Colonic mucosa (tissue), 4 donors: ENCODE data around the gene BTBD10. TPM values are rescaled to one million over a fixed set of nuclear protein-coding genes. Genes with fewer than 3 reads are reported as not detected.

ENCODE experiments used
- DNase-seq: peaks from one replicate; pipeline ENCODE4 v3.0.0-alpha.2; 2020
- H3K27ac ChIP-seq: fragments of 200-600 bp; one replicate; pipeline ENCODE4 v1.8.0; 2021
- H3K27me3 ChIP-seq: fragments of 200-600 bp; one replicate; pipeline ENCODE4 v1.8.0; 2021
- H3K36me3 ChIP-seq: fragments of 200-600 bp; one replicate; pipeline ENCODE4 v1.8.0; 2021
- H3K4me1 ChIP-seq: fragments of 200-600 bp; one replicate; pipeline ENCODE4 v1.8.0; 2021; ENCODE audit warnings: mild to moderate bottlenecking
- H3K4me3 ChIP-seq: fragments of 200-600 bp; one replicate; pipeline ENCODE4 v1.8.0; 2021
- H3K9ac ChIP-seq, 2 donors: one replicate each; pipeline ENCODE4 v1.7.0; 2013; ENCODE audit warnings: control low read depth in 2 of 2, low read depth in 2 of 2, low read length in 2 of 2
- H3K9me3 ChIP-seq: fragments of 200-600 bp; one replicate; pipeline ENCODE4 v1.8.0; 2021
- CTCF ChIP-seq: fragments of 200-600 bp; IDR thresholded peaks from one replicate; pipeline ENCODE4 v1.8.0; 2022; ENCODE audit warnings: antibody characterized with exemption, mild to moderate bottlenecking
- intact Hi-C: fragments of 100-400 bp; cut with DNase I; formaldehyde crosslinking; loops from one replicate; pipeline ENCODE4 v1.14.1; 2022
- total RNA-seq, 2 donors: library from RNA; stranded (reverse); fragmentation: NEBNext Ultra II Directional in 1 of 2; extraction: Animal tissue kit (Norgen Biotek cat#: 25700) in 1 of 2; gene quantifications; one replicate each; pipeline ENCODE4 v1.2.1, GENCODE V29; 2021
- donor health status: healthy.
- donor health status: DM: no; HTN: no; CAD: no.
- donor health status: DM: no; HTN: no; CAD: no.

Gene BTBD10
- total RNA-seq, 2 donors from 2014 or later: 31.8 to 34.5 TPM

GRCh38 chr11:13343931-13344717, 118.9 kb downstream of the BTBD10 start:
- intact Hi-C loops: loop anchor here (2.0 to 10.0 kb wide), 2 partner anchors 133 to 379 kb away; no protein-coding TSS in a partner anchor
- no peak overlapping the region for H3K27ac ChIP-seq
- no peak overlapping the region for H3K4me3 ChIP-seq
- DNase-seq: peak; percentile 75
- TF ChIP-seq CTCF: peak; percentile 59
- no peak overlapping the region for H3K9ac ChIP-seq
- no peaks in the 10 kb centered on the region for H3K27me3 ChIP-seq
- no peaks in the 10 kb centered on the region for H3K9me3 ChIP-seq
- H3K36me3 ChIP-seq: no peaks in the 10 kb centered on the region
- H3K4me1 ChIP-seq: no peaks in the 10 kb centered on the region

GRCh38 chr11:13343067-13343466, 120.0 kb downstream of the BTBD10 start:
- Histone ChIP-seq H3K27me3 (no peaks in the 10 kb centered on the region), H3K36me3 (no peaks in the 10 kb centered on the region), H3K4me3 (no peak overlapping the region), H3K27ac (no peak overlapping the region), H3K4me1 (no peaks in the 10 kb centered on the region), H3K9ac (no peak overlapping the region), H3K9me3 (no peaks in the 10 kb centered on the region)
- intact Hi-C loops: loop anchor here (2.0 to 10.0 kb wide), 2 partner anchors 132 to 378 kb away; no protein-coding TSS in a partner anchor
- no peak for TF ChIP-seq CTCF
- DNase-seq: no peak

- Histone ChIP-seq H3K36me3 (no peaks in the 10 kb centered on the region), H3K27me3 (no peaks in the 10 kb centered on the region), H3K4me3 (no peak overlapping the region), H3K9ac (no peak overlapping the region), H3K27ac (no peak overlapping the region), H3K4me1 (no peaks in the 10 kb centered on the region), H3K9me3 (no peaks in the 10 kb centered on the region)
- intact Hi-C loops: loop anchor here (10.0 kb wide), 1 partner anchor 376 kb away; no protein-coding TSS in a partner anchor
- TF ChIP-seq CTCF: no peak
- DNase-seq: no peak
Observed at GRCh38 chr11:13341026-13341425, 122.0 kb downstream of the BTBD10 start.

GRCh38 chr11:13339195-13340153, 123.5 kb downstream of the BTBD10 start:
- no peaks in the 10 kb centered on the region for H3K4me1 ChIP-seq
- no peaks in the 10 kb centered on the region for H3K9me3 ChIP-seq
- no peak for TF ChIP-seq CTCF
- no peaks in the 10 kb centered on the region for H3K36me3 ChIP-seq
- H3K27ac ChIP-seq: no peak overlapping the region
- DNase-seq: no peak
- H3K9ac ChIP-seq: no peak overlapping the region
- H3K27me3 ChIP-seq: no peaks in the 10 kb centered on the region
- intact Hi-C loops: loop anchor here (10.0 kb wide), 1 partner anchor 375 kb away; no protein-coding TSS in a partner anchor
- no peak overlapping the region for H3K4me3 ChIP-seq

- no peak for DNase-seq
- no peak for TF ChIP-seq CTCF
- Histone ChIP-seq H3K4me3 (no peak overlapping the region), H3K9ac (peak overlapping the region in 1 of 2 donors; percentile 26), H3K36me3 (no peaks in the 10 kb centered on the region), H3K27ac (no peak overlapping the region), H3K27me3 (no peaks in the 10 kb centered on the region), H3K4me1 (peaks cover 7% of the 10 kb centered on the region), H3K9me3 (no peaks in the 10 kb centered on the region)
- intact Hi-C loops: no loop called here
Observed at GRCh38 chr11:13338427-13339069, 124.5 kb downstream of the BTBD10 start.
